ENCODE data around the gene WDR48.
"Not testable (repeated sequence)": the region's sequence is repeated elsewhere in the genome, so short reads cannot be mapped to it uniquely, and the experiment has no call there.

WDR48 gene

GRCh38 chr3:39028546-39028945 lies 23.3 kb upstream of the WDR48 start:
- no peak for DNase-seq (ENCODE audit: low spot score)
- in situ Hi-C loops (cut with MboI; ENCODE audit: low sequenced_read_pairs, unreplicated experiment), result no loop called here
- TF ChIP-seq, protein P1, sequence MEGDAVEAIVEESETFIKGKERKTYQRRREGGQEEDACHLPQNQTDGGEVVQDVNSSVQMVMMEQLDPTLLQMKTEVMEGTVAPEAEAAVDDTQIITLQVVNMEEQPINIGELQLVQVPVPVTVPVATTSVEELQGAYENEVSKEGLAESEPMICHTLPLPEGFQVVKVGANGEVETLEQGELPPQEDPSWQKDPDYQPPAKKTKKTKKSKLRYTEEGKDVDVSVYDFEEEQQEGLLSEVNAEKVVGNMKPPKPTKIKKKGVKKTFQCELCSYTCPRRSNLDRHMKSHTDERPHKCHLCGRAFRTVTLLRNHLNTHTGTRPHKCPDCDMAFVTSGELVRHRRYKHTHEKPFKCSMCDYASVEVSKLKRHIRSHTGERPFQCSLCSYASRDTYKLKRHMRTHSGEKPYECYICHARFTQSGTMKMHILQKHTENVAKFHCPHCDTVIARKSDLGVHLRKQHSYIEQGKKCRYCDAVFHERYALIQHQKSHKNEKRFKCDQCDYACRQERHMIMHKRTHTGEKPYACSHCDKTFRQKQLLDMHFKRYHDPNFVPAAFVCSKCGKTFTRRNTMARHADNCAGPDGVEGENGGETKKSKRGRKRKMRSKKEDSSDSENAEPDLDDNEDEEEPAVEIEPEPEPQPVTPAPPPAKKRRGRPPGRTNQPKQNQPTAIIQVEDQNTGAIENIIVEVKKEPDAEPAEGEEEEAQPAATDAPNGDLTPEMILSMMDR (IDR thresholded peaks at IDR 0.05; ENCODE audit: borderline replicate concordance, control extremely low read depth, extremely low read depth, insufficient read depth, missing control alignments), result no peak

- TF ChIP-seq, protein P1 (IDR thresholded peaks at IDR 0.05; ENCODE audit: borderline replicate concordance, control extremely low read depth, extremely low read depth, insufficient read depth, missing control alignments), result no peak
- in situ Hi-C loops (cut with MboI; ENCODE audit: low sequenced_read_pairs, unreplicated experiment), result no loop called here
- DNase-seq (ENCODE audit: low spot score), result no peak
Observed at GRCh38 chr3:39029556-39029955, 22.3 kb upstream of the WDR48 start.

DNA sequence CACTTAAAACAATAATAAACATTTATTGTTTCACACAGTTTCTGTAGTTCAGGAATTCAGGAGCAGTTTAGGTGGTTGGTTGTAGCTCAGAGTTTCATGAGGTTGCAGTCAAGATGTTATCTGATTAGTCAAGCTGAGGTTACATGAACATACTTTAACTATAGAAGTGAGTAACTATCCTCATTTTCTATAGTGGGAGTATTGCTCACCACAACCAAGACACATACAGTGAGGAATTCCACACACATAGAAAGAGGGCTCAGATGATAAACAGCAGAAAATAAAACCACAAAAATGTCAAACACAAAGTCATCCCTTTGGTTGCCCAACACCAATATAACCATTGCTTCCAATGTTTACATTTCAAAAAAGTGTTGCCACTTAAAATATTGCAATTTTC lies 13.7 kb upstream of the WDR48 start:
- TF ChIP-seq, protein P1 (IDR thresholded peaks at IDR 0.05; ENCODE audit: borderline replicate concordance, control extremely low read depth, extremely low read depth, insufficient read depth, missing control alignments), result no peak
- no peak for DNase-seq (ENCODE audit: low spot score)
- in situ Hi-C loops (cut with MboI; ENCODE audit: low sequenced_read_pairs, unreplicated experiment), result no loop called here

DNA sequence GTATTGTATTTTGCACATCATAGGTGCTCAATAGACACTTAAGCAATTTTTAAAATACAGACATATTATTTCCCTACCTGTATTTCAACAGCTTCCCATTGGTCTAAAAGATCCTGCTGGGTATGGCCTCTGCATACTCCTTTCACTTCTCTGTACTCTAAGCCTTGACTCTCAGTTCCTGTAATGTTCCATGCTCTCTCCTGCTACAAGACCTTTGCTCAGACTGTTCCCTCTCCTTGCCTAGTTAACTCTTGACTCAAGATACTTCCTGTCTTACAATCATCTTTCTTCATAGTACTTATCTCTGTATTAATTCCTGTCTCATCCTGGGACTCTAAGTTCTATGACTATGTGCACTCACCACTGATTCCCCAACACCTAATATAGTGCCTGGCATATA lies 1.8 kb upstream of the WDR48 start:
- TF ChIP-seq, protein P1 (IDR thresholded peaks at IDR 0.05; ENCODE audit: borderline replicate concordance, control extremely low read depth, extremely low read depth, insufficient read depth, missing control alignments), result no peak
- in situ Hi-C loops (cut with MboI; ENCODE audit: low sequenced_read_pairs, unreplicated experiment), result no loop called here

GRCh38 chr3:39052583-39052982 lies 767 bp downstream of the WDR48 start:
- DNase-seq (ENCODE audit: low spot score), result no peak
- in situ Hi-C loops (cut with MboI; ENCODE audit: low sequenced_read_pairs, unreplicated experiment), result no loop called here
- TF ChIP-seq, protein P1 (IDR thresholded peaks at IDR 0.05; ENCODE audit: borderline replicate concordance, control extremely low read depth, extremely low read depth, insufficient read depth, missing control alignments), result no peak

More for the DNA sequence above, 1.8 kb upstream of the WDR48 start:
- DNase-seq (ENCODE audit: low spot score), result no peak

DNA sequence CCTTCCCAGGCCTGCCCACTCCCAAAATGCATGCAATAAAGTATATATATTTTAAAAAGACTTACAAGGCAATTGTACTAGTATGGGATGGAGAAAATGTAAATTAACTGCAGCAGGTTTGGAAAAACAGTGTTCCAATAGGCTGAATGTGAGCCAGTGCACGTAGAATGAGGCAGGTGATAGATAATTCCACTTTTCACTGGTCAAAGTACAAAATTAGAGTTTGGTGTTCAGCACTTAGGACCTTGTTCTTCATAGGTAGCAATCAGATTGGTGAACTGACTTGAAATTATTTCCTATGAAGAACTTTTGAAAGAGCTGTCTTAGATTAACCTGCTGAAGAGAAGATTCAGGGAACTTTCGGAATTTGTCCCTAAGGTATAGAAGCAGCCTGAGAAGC lies 1.9 kb downstream of the WDR48 start:
- no peak for DNase-seq (ENCODE audit: low spot score)
- TF ChIP-seq, protein P1 (IDR thresholded peaks at IDR 0.05; ENCODE audit: borderline replicate concordance, control extremely low read depth, extremely low read depth, insufficient read depth, missing control alignments), result no peak
- in situ Hi-C loops (cut with MboI; ENCODE audit: low sequenced_read_pairs, unreplicated experiment), result no loop called here

DNA sequence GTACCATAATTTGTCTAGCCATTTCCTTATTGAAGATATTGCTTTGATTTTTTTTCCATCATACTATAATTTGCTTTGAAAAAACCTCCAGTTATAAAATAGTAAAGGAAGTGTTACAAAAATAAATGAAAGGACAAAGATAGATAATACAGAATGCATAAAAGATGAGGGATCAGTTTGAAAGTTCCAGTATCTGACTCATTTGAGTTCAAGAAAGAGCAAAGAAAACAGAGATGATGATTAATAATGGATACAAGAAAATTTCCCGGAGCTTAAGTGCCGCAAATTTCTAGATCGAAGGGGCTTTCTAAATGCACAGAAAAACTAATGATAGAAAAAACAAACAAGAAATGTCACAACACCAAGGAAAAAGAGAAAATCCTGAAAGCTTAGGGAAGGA lies 4.3 kb downstream of the WDR48 start:
- DNase-seq (ENCODE audit: low spot score), result no peak
- TF ChIP-seq, protein P1 (IDR thresholded peaks at IDR 0.05; ENCODE audit: borderline replicate concordance, control extremely low read depth, extremely low read depth, insufficient read depth, missing control alignments), result no peak
- in situ Hi-C loops (cut with MboI; ENCODE audit: low sequenced_read_pairs, unreplicated experiment), result no loop called here

DNA sequence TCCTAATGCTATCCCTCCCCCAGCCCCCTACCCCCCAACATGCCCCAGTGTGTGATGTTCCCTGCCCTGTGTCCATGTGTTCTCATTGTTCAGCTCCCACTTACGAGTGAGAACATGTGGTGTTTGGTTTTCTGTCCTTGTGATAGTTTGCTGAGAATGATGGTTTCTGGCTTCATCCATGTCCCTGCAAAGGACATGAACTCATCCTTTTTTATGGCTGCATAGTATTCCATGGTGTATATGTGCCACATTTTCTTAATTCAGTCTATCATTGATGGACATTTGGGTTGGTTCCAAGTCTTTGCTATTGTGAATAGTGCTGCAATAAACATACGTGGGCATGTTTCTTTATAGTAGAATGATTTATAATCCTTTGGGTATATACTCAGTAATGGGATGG lies 9.4 kb downstream of the WDR48 start:
- in situ Hi-C loops (cut with MboI; ENCODE audit: low sequenced_read_pairs, unreplicated experiment); DNase-seq (ENCODE audit: low spot score): not testable (repeated sequence)
